LNCaP clone FGC (cell line): Measurements from ENCODE around the gene ZNF503.

Experiments used
- DNase-seq: peaks from one replicate; pipeline ENCODE4 v3.0.0-alpha.2; 2011; ENCODE audit warnings: low read depth
- H3K4me3 ChIP-seq: 2 replicates; pipeline ENCODE4 v1.5.1; 2011; ENCODE audit warnings: mild to moderate bottlenecking, low read depth, low read length, control low read depth
- CTCF ChIP-seq: IDR thresholded peaks from 2 replicates; pipeline ENCODE4 v1.5.1; 2012; ENCODE audit warnings: mild to moderate bottlenecking; ENCODE audit not compliant: control insufficient read depth, insufficient read depth; ENCODE audit errors: extremely low read depth

Gene ZNF503

GRCh38 chr10:75392271-75392670 lies 9.3 kb downstream of the ZNF503 start:
- TF ChIP-seq CTCF, result no peak
- H3K4me3 ChIP-seq, result no peak overlapping the region
- DNase-seq, result no peak

GRCh38 chr10:75390178-75390577 lies 11.4 kb downstream of the ZNF503 start:
- no peak overlapping the region for H3K4me3 ChIP-seq
- no peak for TF ChIP-seq CTCF

DNA sequence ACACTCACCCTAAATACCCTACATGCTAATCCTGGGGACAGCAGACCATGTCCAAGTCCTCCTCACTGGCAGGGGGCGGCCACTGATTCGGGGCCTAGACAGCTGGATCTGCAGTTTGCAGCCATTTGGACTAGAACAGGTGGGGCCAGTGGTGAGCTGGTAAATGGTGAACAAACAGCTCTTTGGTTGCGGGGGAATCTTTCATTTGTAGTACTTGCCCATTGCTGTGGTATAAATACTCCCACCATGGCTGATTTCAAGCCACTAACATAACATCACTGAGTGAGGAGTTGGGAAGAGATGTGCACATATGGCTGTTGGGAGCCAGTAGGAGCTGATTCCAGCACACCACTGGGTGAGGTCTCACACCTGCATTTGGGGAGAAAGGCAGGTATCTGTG lies 13.5 kb downstream of the ZNF503 start:
- DNase-seq, result no peak
- TF ChIP-seq CTCF, result no peak
- no peak overlapping the region for H3K4me3 ChIP-seq

More at GRCh38 chr10:75390178-75390577, 11.4 kb downstream of the ZNF503 start:
- no peak for DNase-seq

- no peak for TF ChIP-seq CTCF
- no peak for DNase-seq
These were observed 15.4 kb downstream of the ZNF503 start for GRCh38 chr10:75386128-75386527.

GRCh38 chr10:75379817-75380216 lies 21.7 kb downstream of the ZNF503 start:
- DNase-seq, result no peak
- no peak for TF ChIP-seq CTCF
- H3K4me3 ChIP-seq, result no peak overlapping the region

More at GRCh38 chr10:75386128-75386527, 15.4 kb downstream of the ZNF503 start:
- H3K4me3 ChIP-seq, result no peak overlapping the region

GRCh38 chr10:75379212-75379724 lies 22.3 kb downstream of the ZNF503 start:
- DNase-seq, result no peak
- TF ChIP-seq CTCF, result no peak
- H3K4me3 ChIP-seq, result no peak overlapping the region

- TF ChIP-seq CTCF, result no peak
These were observed 23.2 kb downstream of the ZNF503 start for GRCh38 chr10:75378379-75378778.

More at GRCh38 chr10:75378379-75378778, 23.2 kb downstream of the ZNF503 start:
- no peak for DNase-seq
- H3K4me3 ChIP-seq, result no peak overlapping the region
